Measurements from ENCODE around the gene FOXL3. TPM values are rescaled to one million over a fixed set of nuclear protein-coding genes. Genes with fewer than 3 reads are reported as not detected.

The FOXL3 gene
- total RNA-seq (2013): not detected
- polyA plus RNA-seq (not detected), polyA minus RNA-seq (not detected in 2 replicates), total RNA-seq (0 to 0.33 (median 0) reads per million in 11 experiments)

DNA sequence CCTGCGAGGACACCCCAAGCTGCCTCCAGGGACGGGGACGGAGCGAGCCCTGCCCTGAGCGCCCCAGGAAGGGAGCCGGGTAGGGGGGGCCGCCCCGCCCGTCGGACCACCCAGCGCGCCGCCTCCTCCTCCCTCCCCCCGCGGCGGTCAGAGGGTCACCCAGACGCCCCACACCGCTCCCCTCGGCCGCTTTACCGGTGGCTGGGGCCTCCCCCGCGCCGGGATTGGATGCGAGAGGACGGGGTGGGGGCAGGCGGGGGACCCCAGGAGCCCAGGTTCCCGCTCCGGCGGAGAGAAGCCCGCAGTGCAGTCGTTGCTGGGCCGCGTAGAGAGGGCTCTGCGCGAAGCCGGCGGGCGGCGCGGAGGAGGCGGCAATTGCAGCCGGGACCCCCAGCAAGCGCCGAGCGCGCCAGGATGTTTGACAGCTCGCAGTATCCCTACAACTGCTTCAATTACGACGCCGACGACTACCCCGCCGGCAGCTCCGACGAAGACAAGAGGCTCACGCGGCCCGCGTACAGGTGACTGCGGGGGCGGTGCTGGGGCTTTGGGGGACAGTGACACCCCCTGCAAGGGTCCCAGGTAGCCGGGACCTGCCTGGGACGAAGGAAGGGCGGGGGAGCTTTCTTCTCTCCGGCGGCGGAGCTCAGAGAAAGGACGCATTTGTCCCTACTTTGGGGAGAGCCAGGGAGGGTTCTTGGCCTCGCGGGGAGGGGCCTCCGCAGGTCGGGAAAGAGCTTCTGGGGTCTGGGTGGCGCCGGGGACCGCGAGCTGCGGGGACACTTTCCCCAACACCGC, at the start of gene FOXL3:
FOXL3 (plus strand) TSS at position 415 of the 798 bp plus-strand sequence; CDS start at position 415, 0 bp downstream.
- no peaks in the 10 kb centered on the region for H3K4me1 Mint-ChIP-seq
- no peaks in the 10 kb centered on the region for H3K36me3 ChIP-seq (replicated peaks in 1 of 2; ENCODE audit: control insufficient read depth in 1 of 2, insufficient read depth in 2 of 2, low read length in 2 of 2)

DNA sequence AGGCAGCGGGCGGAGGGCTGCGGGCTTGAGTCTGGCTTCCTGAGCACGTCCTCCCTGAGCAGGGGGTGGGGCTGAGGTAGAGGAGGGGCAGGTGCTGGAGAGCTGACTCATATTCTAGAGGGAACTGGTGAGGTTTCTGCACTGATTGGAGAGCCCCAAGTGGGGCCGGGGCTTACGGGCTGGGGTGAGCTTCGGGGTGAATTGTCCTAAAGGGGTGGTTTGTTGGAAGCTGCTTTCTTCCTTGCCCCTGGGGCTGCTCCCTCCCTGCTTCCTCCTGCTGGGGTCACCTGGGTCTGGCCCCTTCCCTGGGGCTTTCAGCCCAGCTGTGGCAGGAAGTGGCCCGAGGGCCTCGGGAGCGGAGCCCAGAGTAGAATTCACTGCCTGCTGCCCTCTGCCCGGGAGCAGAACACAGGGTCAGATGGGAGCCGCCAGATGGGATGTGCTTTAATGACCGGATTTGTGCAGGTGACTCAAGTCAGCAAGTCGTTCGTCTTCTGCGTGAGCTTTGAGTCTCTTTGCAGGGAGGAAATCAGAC, 49.0 kb upstream of the FOXL3 start:
- H3K4me1 ChIP-seq (ENCODE audit: control insufficient read depth in 1 of 2, insufficient read depth in 2 of 2, low read length in 2 of 2): peaks cover 4 to 8% of the 10 kb centered on the region in 2 donors
- no peak overlapping the region for H3K27ac ChIP-seq (ENCODE audit: low read depth in 1 of 2, low read length in 2 of 2)
- peaks cover 64% of the 10 kb centered on the region for H4K20me1 ChIP-seq (ENCODE audit: insufficient read depth, low read length)
- no peaks in the 10 kb centered on the region for H3K27me3 Mint-ChIP-seq (ENCODE audit: low read depth in 3 of 3)
- intact Hi-C loops (cut with micrococcal nuclease): no loop called here
- H3K4me3 Mint-ChIP-seq: peak overlapping the region in 1 of 2 donors; percentile 13
- H3K4me3 ChIP-seq (replicated peaks in 1 of 3; ENCODE audit: low read depth in 2 of 3, low read length in 3 of 3): no peak overlapping the region
- TF ChIP-seq, protein P1, sequence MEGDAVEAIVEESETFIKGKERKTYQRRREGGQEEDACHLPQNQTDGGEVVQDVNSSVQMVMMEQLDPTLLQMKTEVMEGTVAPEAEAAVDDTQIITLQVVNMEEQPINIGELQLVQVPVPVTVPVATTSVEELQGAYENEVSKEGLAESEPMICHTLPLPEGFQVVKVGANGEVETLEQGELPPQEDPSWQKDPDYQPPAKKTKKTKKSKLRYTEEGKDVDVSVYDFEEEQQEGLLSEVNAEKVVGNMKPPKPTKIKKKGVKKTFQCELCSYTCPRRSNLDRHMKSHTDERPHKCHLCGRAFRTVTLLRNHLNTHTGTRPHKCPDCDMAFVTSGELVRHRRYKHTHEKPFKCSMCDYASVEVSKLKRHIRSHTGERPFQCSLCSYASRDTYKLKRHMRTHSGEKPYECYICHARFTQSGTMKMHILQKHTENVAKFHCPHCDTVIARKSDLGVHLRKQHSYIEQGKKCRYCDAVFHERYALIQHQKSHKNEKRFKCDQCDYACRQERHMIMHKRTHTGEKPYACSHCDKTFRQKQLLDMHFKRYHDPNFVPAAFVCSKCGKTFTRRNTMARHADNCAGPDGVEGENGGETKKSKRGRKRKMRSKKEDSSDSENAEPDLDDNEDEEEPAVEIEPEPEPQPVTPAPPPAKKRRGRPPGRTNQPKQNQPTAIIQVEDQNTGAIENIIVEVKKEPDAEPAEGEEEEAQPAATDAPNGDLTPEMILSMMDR (IDR thresholded peaks at IDR 0.05): no peak
- peaks cover 13 to 19% of the 10 kb centered on the region in 2 donors for H3K36me3 Mint-ChIP-seq
- H3K9ac ChIP-seq (ENCODE audit: insufficient read depth, low read length, poor library complexity, severe bottlenecking): no peak overlapping the region
- WGBS (ENCODE audit: insufficient coverage): 21% methylated on average over 16 of the region's 16 CpGs
- H3K9me3 Mint-ChIP-seq: peaks cover 0 to 4% (median 0%) of the 10 kb centered on the region in 7 donors
- H3K27ac Mint-ChIP-seq: peak overlapping the region in 2 of 7 donors; percentile 16 to 32
- peaks cover 0 to 2% of the 10 kb centered on the region in 2 donors for H3K9me3 ChIP-seq (replicated peaks in 1 of 2; ENCODE audit: control insufficient read depth in 1 of 2, insufficient read depth in 1 of 2, low read length in 2 of 2)
- H2AFZ ChIP-seq (ENCODE audit: insufficient read depth, low read depth, low read length, poor library complexity, severe bottlenecking): no peak overlapping the region
- H3K79me2 ChIP-seq (ENCODE audit: insufficient read depth, low read length): no peaks in the 10 kb centered on the region
- H3K27me3 ChIP-seq (ENCODE audit: control insufficient read depth in 2 of 2, insufficient read depth in 2 of 2, low read length in 2 of 2): no peaks in the 10 kb centered on the region
- DNase-seq: peak in 2 of 3 donors; percentile 1 to 37
- H3K4me1 Mint-ChIP-seq: no peaks in the 10 kb centered on the region
- H3K4me2 ChIP-seq (replicated peaks; ENCODE audit: extremely low read depth, low read length, poor library complexity, severe bottlenecking): peak overlapping the region; percentile 21
- H3K36me3 ChIP-seq (replicated peaks in 1 of 2; ENCODE audit: control insufficient read depth in 1 of 2, insufficient read depth in 2 of 2, low read length in 2 of 2): peaks cover 5 to 44% of the 10 kb centered on the region in 2 donors

More for the DNA sequence above, at the start of gene FOXL3:
- Histone ChIP-seq H3K27ac (ENCODE audit: low read depth in 1 of 2, low read length in 2 of 2) (no peak within 1 kb of the TSS), H3K4me3 (replicated peaks in 1 of 3; ENCODE audit: low read depth in 2 of 3, low read length in 3 of 3) (no peak within 1 kb of the TSS), H3K9me3 (replicated peaks in 1 of 2; ENCODE audit: control insufficient read depth in 1 of 2, insufficient read depth in 1 of 2, low read length in 2 of 2) (no peaks in the 10 kb centered on the region), H2AFZ (ENCODE audit: insufficient read depth, low read depth, low read length, poor library complexity, severe bottlenecking) (no peak within 1 kb of the TSS), H4K20me1 (ENCODE audit: insufficient read depth, low read length) (no peaks in the 10 kb centered on the region), H3K79me2 (ENCODE audit: insufficient read depth, low read length) (no peaks in the 10 kb centered on the region), H3K9ac (ENCODE audit: insufficient read depth, low read length, poor library complexity, severe bottlenecking) (no peak within 1 kb of the TSS), H3K4me2 (replicated peaks; ENCODE audit: extremely low read depth, low read length, poor library complexity, severe bottlenecking) (no peak within 1 kb of the TSS), H3K4me1 (ENCODE audit: control insufficient read depth in 1 of 2, insufficient read depth in 2 of 2, low read length in 2 of 2) (no peaks in the 10 kb centered on the region), H3K27me3 (ENCODE audit: control insufficient read depth in 2 of 2, insufficient read depth in 2 of 2, low read length in 2 of 2) (peaks cover 16 to 40% of the 10 kb centered on the region in 2 donors)
- intact Hi-C loops (cut with micrococcal nuclease): no loop called here
- Mint-ChIP-seq H3K9me3 (peaks cover 0 to 7% (median 0%) of the 10 kb centered on the region in 7 donors), H3K36me3 (no peaks in the 10 kb centered on the region), H3K27me3 (ENCODE audit: low read depth in 3 of 3) (peaks cover 40 to 86% (median 61%) of the 10 kb centered on the region in 3 donors), H3K27ac (peak within 1 kb of the TSS in 1 of 7 donors; percentile 54), H3K4me3 (peak within 1 kb of the TSS in 1 of 2 donors; percentile 73)
- DNase-seq: no peak
- WGBS (ENCODE audit: insufficient coverage): 6% methylated on average over 61 of the region's 79 CpGs
- TF ChIP-seq, protein P1 (IDR thresholded peaks at IDR 0.05): no peak
